Activated CD8-positive, alpha-beta memory T cell treated with anti-CD3 and anti-CD28 coated beads for 36 hours (primary cell): Measurements from ENCODE around the gene EXOC6. TPM values are rescaled to one million over a fixed set of nuclear protein-coding genes. Genes with fewer than 3 reads are reported as not detected.
"Not testable (repeated sequence)": the region's sequence is repeated elsewhere in the genome, so short reads cannot be mapped to it uniquely, and the experiment has no call there.

Experiments used
- CTCF ChIA-PET: fragments of 350-600 bp; sonication (Branson Sonifier 250); formaldehyde crosslinking; loops from one replicate; lab custom pipeline; 2021; ENCODE audit warnings: antibody characterized with exemption; lab: Charles Lee
- POLR2A ChIA-PET: fragments of 350-600 bp; sonication (Branson Sonifier 250); formaldehyde crosslinking; loops from one replicate; lab custom pipeline; 2021; ENCODE audit warnings: antibody characterized with exemption; lab: Charles Lee
- total RNA-seq, 2 experiments: library from RNA; stranded (reverse); gene quantifications; one replicate each; pipeline ENCODE4 v1.2.3, GENCODE V29; 2021

EXOC6 gene
- total RNA-seq, 2 experiments from 2014 or later, result 11.6 to 12.4 TPM

DNA sequence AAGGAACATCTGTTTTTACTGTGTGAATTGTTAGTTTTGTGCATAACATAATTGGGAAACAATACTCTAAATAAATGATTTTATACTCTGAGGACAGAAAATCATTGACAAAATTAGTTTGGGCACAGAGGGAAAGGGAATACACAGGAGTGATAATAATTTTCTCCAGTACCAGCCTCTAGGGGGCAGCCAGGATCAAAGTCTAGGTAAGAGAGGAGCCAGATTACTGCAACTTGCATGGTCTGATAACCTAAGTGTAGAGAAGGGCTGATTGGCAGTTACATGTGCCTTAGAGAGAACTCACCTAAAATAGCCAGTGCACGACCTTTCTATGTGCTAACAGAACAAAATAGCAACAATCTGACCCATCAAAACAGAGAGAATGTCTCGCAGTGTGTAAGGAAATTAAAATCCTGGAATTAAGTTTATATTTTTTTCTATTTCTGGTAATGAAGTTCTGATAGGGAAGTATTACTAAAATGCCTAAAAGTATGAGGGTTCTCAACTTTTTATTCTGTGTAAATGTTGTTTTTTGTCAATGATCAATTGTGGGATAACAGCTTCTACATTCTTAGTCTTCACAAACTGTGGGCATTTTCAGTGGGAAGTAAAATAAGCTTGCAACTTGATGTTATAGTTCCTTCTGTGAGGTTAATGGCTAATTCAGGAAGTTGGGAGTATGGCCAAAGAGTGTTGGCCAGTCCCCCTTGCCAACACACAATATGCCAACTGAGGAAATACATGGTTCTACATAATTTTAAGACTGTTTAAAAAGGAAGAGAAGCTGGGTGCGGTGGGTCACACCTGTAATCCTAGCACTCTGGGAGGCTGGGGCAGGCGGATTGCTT, 66.4 kb downstream of the EXOC6 start:
- CTCF ChIA-PET, result interaction anchor here (0.8 kb wide), 1 partner anchor 25 kb away, joined by 3 read pairs; no protein-coding TSS in a partner anchor
- POLR2A ChIA-PET, result no interaction called here

DNA sequence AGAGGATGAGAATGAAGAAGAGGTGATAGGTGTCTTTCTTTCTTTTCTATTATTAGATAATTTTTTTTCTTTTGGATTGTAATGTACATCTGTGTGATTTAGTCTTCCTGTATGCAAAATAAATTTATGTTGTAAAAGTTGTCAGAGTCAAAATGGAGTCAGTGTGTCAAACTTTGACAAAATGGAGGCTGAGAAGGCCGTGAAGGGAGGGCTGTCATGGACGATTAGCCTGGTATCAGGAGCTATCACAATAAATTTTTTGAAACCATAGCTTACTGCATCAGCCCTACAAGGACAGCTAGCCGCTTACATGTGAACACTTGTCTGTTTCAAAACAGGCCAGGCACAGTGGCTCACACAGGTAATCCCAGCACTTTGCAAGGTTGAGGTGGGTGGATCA, 67.6 kb downstream of the EXOC6 start:
- CTCF ChIA-PET, result no interaction called here
- POLR2A ChIA-PET, result no interaction called here

DNA sequence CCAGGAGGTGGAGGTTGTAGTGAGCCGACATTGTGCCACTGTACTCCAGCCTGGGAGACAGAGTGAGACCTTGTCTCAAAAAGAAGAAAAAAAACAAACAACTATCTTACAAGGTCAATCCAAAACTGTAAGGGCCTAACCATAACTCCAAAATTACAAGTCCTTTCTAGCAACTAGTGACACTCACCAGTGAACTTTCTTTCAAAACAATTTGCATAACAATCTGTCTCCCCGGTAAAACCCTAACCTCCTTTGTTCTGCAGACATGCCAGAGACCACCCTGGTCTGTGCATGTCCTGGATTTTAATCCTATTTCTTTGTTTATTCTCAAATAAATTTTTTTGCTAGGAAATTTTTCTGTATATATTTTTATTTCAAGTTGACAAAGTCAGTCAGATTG, 68.1 kb downstream of the EXOC6 start:
- POLR2A ChIA-PET, result no interaction called here
- CTCF ChIA-PET, result interaction anchor here (0.7 kb wide), 1 partner anchor 217 kb away, joined by 3 read pairs; no protein-coding TSS in a partner anchor

DNA sequence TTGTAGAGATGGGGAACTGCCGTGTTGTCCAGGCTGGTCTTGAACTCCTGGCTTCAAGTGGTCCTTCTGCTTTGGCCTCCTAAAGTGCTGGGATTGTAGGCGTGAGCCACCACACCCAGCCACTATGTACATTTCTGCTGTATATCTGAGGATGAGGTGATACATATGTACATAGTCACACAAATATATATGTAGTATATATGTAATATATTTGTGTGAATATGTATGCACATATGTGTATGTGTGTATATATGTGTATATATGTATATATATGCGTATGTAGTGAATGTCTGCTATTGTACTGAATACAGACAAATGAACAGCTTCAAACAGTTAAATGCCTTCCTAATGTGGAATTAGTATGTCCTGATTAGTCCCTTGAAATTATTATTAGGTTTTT, 70.3 kb downstream of the EXOC6 start:
- POLR2A ChIA-PET, result no interaction called here
- CTCF ChIA-PET, result no interaction called here

DNA sequence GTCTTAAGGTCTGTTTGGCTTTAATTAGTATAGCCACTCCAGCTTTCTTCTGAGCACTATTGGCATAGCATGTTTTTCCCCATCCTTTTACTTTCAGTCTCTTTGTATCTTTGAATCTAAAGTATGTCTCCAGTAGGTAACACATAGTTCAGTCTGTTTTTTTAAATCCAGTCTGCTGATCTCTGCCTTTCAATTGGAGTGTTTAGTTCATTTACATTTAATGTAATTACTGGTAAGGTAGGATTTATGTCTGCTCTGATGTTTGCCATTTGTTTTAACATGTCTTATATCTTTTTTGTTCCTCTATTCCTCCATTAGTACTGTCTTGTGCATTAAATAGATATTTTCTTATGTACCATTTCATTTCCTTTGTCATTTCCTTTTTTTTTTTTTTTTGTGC, 72.5 kb downstream of the EXOC6 start:
- ChIA-PET POLR2A (no interaction called here), CTCF (no interaction called here)

DNA sequence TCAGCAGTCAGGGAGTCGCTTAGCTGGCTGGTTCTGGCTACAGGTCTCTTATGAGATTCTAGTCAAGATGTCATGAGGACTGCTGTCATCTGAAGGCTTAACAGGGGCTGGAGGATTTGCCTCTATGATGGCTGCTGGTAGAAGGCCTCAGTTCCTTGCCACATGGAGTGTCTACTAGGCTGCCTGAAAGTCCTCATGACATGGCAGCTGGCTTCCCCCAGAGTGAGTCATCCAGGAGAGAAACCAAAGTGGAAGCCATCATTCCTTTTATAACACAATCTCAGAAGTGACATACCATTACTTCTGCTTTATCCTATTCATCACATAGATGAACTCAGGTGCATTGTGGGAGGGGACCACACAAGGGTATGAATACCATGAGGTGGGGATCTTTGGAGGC, 75.1 kb downstream of the EXOC6 start:
- CTCF ChIA-PET, result interaction anchor here (0.5 kb wide), 1 partner anchor 101 kb away, joined by 3 read pairs; no protein-coding TSS in a partner anchor
- POLR2A ChIA-PET, result no interaction called here

DNA sequence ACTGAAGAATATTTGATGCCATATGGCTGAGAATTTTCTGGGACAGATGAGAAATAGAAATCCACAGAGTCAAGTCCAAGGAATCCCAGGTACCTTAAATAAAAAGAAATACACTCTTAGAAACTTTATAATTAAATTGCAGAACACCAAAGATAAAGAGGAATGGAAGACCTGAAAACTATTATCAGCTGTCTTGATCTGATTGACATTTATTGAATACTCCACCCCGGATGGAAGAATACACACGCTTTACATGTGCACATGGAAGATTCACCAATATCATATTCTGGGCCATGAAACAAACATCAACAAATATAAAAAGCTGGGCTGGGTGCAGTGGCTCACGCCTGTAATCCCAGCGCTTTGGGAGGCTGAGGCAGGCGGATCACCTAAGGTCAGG, 81.6 kb downstream of the EXOC6 start:
- ChIA-PET POLR2A (no interaction called here), CTCF (no interaction called here)

DNA sequence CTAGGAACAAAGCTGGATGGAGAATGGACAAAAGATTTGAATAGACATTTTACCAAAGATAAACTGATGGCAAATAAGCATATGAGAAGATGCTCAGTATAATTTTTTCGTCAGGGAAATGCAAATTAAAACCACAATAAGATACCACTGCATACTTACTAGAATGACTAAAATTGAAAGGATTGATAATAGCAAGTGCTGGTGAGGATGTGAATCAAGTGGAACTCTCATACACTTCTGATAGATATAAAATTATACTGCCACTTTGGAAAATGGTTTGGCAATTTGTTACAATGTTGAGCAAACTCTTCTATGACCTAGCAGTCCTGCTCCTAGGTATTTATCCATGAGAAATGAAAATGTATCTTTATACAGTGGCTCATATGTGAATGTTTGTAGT, 83.3 kb downstream of the EXOC6 start:
- ChIA-PET CTCF (no interaction called here), POLR2A (no interaction called here)

DNA sequence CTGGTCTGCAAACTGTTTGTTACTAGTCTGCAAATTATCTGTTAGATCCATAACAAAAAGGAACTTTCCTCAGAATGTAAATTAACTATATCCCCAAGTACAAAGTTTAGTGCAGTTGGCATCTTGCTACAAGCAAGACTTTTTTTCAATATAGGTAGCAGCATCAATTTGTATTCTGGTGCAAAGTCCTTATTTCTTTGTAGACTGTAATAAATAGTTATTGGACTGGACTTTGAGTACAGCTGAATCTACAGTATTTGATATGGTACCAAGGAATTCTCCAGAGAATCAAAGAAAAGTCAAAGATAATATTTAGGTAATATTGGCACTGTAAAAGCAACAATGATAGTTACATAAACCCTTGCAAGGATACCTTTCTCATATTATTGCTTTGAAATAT, 89.6 kb downstream of the EXOC6 start:
- CTCF ChIA-PET, result no interaction called here

DNA sequence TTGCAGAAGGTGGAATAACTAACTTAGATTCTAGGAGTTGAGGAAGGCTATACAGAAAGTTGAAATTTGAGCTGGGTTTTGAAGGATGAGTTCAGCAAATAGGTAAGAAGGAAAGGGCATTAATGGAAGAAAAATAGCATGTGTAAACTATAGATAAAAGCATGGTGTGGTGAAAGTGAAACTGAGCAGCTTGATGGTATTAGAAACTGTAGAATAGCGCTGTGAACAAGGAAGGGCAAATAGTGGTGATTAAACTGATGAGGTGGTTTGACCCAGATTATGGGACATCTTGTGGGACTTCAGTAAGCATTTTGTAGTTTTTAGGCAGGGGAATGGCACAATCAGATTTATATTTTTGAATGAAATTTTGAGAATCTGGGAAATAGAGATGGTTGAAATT, 90.5 kb downstream of the EXOC6 start:
- POLR2A ChIA-PET, result no interaction called here
- CTCF ChIA-PET, result interaction anchor here (1.3 kb wide), 1 partner anchor 24 kb away, joined by 3 read pairs; no protein-coding TSS in a partner anchor

More for the DNA sequence above, 89.6 kb downstream of the EXOC6 start:
- POLR2A ChIA-PET, result no interaction called here

DNA sequence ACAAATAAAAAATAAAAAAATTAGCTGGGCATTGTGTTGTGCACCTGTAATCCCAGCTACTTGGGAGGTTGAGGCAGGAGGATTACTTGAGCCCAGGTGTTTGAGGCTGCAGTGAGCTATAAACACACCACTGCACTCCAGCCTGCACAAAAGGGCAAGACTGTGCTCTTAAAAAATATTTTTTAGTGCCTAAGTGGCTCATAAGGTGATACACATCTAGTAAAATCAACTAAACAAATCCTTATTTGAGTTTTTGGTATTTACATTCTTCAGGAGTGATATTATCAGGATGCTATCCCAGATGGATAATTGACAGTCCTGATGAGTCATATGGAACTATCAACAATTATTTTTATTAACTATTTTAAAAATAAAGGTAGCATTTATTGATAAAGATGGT, 93.9 kb downstream of the EXOC6 start:
- POLR2A ChIA-PET, result no interaction called here
- CTCF ChIA-PET, result no interaction called here

DNA sequence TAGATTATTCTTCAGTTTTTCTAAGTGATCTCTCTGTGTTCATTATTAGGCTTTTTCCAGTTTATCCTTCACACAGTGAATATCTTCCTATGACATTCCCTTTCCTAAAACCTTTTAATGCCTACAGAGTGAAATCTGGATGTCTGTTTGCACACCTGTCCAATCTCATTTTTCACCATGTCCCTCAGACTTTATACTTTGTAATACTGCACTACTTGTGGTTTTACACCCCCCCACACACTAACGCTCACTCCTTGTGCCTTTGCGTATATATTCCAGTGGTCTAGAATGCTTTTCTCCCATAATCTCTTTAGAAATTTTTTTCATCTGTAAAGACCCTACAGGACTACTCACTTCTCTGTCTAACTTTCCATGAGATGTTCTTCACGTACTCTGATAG, 98.2 kb downstream of the EXOC6 start:
- ChIA-PET CTCF (no interaction called here), POLR2A (no interaction called here)

DNA sequence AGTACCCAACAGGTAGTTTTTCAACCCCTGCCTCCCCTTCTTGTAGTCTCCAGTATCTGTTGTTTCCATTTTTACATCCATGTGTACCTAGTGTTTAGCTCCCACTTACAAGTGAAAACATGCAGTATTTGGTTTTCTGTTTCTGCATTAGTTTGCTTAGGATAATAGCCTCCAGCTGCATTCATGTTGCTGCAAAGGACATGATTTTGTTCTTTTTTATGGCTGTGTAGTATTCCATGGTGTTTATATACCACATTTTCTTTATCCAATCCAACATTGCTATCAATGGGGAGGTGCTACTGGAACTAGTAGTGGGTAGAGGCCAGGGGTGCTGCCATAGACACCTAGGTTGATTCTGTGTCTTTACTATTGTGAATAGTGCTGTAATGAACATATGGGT, 104.3 kb downstream of the EXOC6 start:
- POLR2A ChIA-PET, CTCF ChIA-PET: not testable (repeated sequence)

DNA sequence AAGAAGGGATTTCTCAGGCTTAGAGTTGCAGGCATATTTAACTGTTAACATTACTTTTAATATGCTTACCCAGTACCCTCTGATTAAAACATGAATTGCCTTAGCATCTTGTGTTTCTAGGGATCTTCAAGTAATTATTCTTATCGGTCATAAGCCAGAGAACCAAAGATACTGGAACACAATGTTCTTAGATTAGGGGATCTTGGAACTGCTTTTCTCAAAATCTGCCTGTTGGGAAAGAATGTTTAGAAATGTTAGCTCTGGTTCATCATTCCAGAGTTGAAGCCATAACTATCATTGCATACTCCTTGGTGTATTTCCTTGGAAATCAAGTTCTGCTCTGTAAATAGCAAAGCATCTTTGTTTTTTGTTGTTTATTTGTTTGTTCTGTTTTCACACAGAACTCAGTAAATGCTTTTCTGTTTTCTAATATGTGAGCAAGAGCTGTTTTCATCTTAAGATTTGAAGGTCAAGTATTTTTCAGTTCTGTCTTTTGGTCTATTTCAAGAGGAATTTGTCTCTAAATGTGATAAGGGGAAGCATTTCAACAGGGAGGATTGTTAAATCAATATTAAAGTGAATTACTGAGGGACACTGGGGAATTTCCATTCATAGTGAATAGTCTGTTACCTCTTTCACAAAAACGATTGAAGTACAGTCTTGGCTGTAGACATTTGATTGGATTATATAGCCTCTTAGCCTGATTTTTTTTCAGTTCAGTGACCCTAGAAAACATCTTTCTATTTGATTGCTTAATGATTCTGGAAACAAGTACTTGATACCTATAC, 109.1 kb downstream of the EXOC6 start:
- CTCF ChIA-PET, result no interaction called here
- POLR2A ChIA-PET, result no interaction called here

DNA sequence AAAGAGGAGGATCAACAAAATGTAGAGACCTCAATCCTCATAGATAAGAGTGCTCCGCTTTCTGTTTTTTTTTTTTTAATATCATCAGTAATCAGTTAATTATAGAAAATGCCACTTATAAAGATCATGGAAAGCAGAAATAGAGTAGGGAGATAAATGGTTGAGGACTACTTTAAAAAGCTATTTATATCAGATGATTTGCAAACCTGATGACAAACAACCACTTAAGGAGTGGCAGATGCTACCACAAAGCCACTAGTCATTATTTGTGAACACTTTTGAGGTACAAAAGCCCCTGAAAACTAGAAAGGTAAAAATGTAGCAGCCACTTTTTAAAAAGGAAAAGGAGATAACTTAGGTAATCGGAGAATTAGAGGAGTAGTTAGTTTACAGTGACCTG, 113.3 kb downstream of the EXOC6 start:
- ChIA-PET POLR2A (no interaction called here), CTCF (no interaction called here)

DNA sequence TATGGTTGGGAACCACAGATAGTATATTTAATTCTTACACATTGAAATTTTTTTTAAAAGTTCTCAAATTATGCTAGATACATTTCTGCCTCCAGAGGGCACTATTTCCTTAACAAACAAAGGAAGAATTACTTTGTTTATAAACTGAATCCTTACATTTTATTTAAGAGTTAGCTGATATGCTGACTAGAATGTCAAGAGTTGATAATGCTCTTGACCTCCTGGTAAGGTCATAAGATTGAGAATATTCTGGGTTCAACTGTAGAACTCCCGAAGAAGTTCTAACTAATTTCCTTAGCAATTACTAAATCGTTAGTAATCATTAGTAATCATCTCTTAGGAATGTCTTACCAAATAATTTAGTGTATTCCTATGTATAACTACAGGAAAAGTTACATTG, 117.0 kb downstream of the EXOC6 start:
- CTCF ChIA-PET, result interaction anchor here (1.0 to 1.3 kb wide), 2 partner anchors 22 to 75 kb away, joined by 3 to 4 read pairs; no protein-coding TSS in a partner anchor
- POLR2A ChIA-PET, result no interaction called here

DNA sequence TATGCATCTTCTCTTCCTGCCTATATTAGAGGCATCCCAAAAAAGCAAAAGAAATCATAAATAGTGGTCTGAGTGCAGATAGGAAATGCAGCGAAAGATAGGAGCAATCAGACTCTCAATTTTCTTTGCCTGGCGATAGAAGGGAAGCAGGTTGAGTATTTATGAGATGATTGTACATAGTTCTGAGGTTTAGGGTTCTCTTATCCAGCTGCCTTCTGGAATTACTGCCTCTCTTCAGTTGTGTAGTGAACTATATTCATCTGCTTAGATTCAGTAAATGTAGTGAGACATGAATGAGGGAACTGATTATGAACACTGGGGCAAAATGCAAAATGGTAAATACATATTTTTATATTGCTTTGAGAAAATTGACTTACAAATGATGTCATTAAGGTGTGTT, 119.3 kb downstream of the EXOC6 start:
- ChIA-PET POLR2A (no interaction called here), CTCF (no interaction called here)

DNA sequence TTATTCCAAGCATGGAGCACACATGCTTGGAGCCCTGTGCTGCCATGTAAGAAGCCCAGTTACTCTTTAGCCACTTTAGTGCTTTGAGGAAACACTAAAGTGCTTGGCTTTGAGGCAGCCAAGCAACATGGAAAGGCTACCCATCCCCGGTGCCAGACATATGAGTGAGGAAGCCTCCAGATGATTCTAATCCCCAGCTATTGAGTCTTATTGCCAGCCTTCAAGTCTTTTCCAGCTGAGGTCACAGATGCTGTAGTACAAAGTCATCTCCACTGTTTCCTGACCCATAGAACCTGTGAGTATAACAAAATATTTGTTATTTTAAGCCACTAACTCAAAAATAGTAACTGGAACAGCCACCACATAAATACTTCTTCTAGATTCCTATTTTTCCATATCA, 120.8 kb downstream of the EXOC6 start:
- POLR2A ChIA-PET, result no interaction called here
- CTCF ChIA-PET, result no interaction called here

DNA sequence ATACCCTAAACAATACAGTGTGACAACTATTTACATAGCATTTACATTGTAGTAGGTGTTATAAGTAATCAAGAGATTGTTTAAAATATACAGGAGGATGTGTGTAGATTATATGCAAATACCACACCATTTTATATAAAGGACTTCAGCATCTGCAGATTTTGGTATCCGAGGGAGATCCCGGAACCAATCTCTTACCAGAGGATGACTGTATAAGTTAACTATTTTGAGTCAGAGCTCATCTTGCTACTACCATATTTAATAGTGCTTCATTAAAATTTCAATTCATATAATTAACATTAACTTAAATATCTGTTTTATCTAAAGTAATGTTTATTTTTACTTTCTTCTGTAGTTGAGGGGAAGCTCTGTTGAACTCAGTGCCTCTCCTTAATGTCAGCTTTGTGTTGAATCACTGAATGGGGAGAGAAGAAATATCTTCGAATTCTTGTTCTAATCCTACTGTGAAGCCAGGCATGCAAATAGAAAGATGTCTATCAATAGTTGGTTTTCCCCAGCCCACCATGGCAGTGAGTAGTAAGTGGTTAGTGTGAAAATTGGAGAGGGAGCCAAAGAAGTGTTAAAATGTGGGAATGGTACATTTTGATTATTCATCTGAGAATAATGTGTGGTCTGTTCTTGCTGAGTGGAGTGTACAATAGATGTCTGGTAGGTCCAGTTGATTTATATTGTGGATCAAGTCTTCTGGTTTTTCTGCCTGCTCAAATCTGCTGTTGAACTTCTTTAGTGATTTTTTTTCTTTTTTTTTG, 122.2 kb downstream of the EXOC6 start:
- ChIA-PET CTCF (no interaction called here), POLR2A (no interaction called here)
